DOHH2 (cell line): ENCODE data around the gene B4GALT2.

ENCODE experiments used
- H3F3A ChIP-seq: fragments of 200-600 bp; sonication (generic), shearing (Covaris generic); 2 replicates; pipeline ENCODE4 v1.6.0; 2016; ENCODE audit warnings: antibody characterized with exemption, mild to moderate bottlenecking; ENCODE audit not compliant: control insufficient read depth, insufficient read depth
- H3K27ac ChIP-seq: fragments of 200-600 bp; sonication (generic); 2 replicates; pipeline ENCODE4 v1.5.1; 2014; ENCODE audit warnings: low read depth, mild to moderate bottlenecking, low read length, moderate library complexity
- H3K27me3 ChIP-seq: fragments of 200-600 bp; sonication (generic); 2 replicates; pipeline ENCODE4 v1.6.1; 2014; ENCODE audit warnings: mild to moderate bottlenecking, low read length, mixed read lengths; ENCODE audit not compliant: control insufficient read depth
- H3K36me3 ChIP-seq: fragments of 200-600 bp; sonication (generic); 2 replicates; pipeline ENCODE4 v1.6.1; 2014; ENCODE audit warnings: mild to moderate bottlenecking, low read length, moderate library complexity, mixed read lengths; ENCODE audit not compliant: control insufficient read depth
- H3K4me1 ChIP-seq: fragments of 200-600 bp; sonication (generic); 2 replicates; pipeline ENCODE4 v1.6.1; 2014; ENCODE audit warnings: mild to moderate bottlenecking, low read length, mixed read lengths; ENCODE audit not compliant: control insufficient read depth
- H3K4me2 ChIP-seq: fragments of 200-600 bp; sonication (generic); 2 replicates; pipeline ENCODE4 v1.6.0; 2014; ENCODE audit warnings: mild to moderate bottlenecking, low read length, moderate library complexity
- H3K4me3 ChIP-seq: fragments of 200-600 bp; sonication (generic); 2 replicates; pipeline ENCODE4 v1.5.1; 2014; ENCODE audit warnings: mild to moderate bottlenecking, low read length, mixed read lengths
- H3K79me2 ChIP-seq: fragments of 200-600 bp; sonication (generic); 2 replicates; pipeline ENCODE4 v1.6.1; 2014; ENCODE audit warnings: mild to moderate bottlenecking, low read length, mixed read lengths; ENCODE audit not compliant: control insufficient read depth
- H3K9me2 ChIP-seq: fragments of 200-600 bp; sonication (generic); replicated peaks from 2 replicates; pipeline ENCODE4 v1.6.1; 2014; ENCODE audit warnings: mild to moderate bottlenecking, low read length, mixed read lengths; ENCODE audit not compliant: control insufficient read depth
- H3K9me3 ChIP-seq: fragments of 200-600 bp; sonication (generic); 2 replicates; pipeline ENCODE4 v1.6.1; 2014; ENCODE audit warnings: antibody characterized with exemption, low read length, mixed read lengths; ENCODE audit not compliant: control insufficient read depth, insufficient read depth
- H4K20me1 ChIP-seq: fragments of 200-600 bp; sonication (generic); 2 replicates; pipeline ENCODE4 v1.6.0; 2014; ENCODE audit warnings: low read depth, mild to moderate bottlenecking, antibody characterized with exemption, low read length, moderate library complexity; ENCODE audit not compliant: control insufficient read depth, insufficient read depth
- CTCF ChIP-seq: fragments of 200-600 bp; sonication (generic); IDR thresholded peaks from one replicate; pipeline ENCODE4 v1.5.1; 2014; ENCODE audit warnings: antibody characterized with exemption, mild to moderate bottlenecking, low read depth, low read length; ENCODE audit not compliant: poor library complexity, severe bottlenecking
- EZH2phosphoT487 ChIP-seq: fragments of 200-600 bp; sonication (generic); IDR thresholded peaks from 2 replicates; pipeline ENCODE4 v1.6.1; 2017; ENCODE audit warnings: borderline replicate concordance, mild to moderate bottlenecking, antibody characterized with exemption, low read length, moderate library complexity, mixed read lengths

B4GALT2 gene

DNA sequence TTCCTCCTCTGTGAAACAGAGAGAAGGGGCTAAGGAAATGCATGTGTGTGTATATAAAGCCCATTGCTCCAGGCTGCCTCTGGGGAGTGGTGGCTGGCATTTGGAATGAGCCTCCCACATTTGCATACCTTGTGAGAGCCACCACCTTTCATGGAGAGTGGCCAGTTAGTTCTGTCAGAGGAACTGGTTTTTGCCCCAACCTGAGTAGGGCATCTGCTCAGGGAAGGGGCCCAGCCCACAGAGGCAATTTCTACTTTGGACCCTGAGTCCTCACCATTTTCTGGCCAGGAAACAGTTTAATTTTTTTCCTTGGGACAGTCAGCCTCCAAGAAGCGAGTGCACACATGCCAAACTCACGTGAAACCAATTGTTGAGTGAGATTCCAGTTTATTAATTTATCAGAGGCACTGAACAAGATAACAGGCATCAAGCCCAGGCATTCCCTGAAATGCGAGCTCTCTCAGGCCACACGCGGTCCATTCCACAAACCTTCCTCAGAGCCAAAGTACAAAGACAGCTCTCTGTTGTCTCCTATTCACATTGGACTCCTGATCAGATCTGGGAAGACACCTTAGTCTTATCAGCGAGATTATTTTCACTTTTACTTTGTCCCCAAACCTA is 53.3 kb downstream of the B4GALT2 start:
- H3K4me3 ChIP-seq, result no peak overlapping the region

GRCh38 chr1:44033041-44033575 is 54.1 kb downstream of the B4GALT2 start:
- peaks cover 23% of the 10 kb centered on the region for H3K4me1 ChIP-seq
- no peaks in the 10 kb centered on the region for H3K9me2 ChIP-seq
- TF ChIP-seq EZH2phosphoT487 (no peak), CTCF (no peak)
- H3K4me2 ChIP-seq, result no peak overlapping the region
- H4K20me1 ChIP-seq, result no peaks in the 10 kb centered on the region
- H3K27ac ChIP-seq, result no peak overlapping the region
- H3K9me3 ChIP-seq, result no peaks in the 10 kb centered on the region
- no peaks in the 10 kb centered on the region for H3K36me3 ChIP-seq
- H3K27me3 ChIP-seq, result peaks cover 17% of the 10 kb centered on the region
- H3K4me3 ChIP-seq, result no peak overlapping the region
- no peaks in the 10 kb centered on the region; the same call in 1 of the 2 replicates for H3F3A ChIP-seq
- H3K79me2 ChIP-seq, result no peaks in the 10 kb centered on the region

More for the DNA sequence above, 53.3 kb downstream of the B4GALT2 start:
- peaks cover 23% of the 10 kb centered on the region for H3K4me1 ChIP-seq
- H3K27me3 ChIP-seq, result peaks cover 17% of the 10 kb centered on the region
- H4K20me1 ChIP-seq, result no peaks in the 10 kb centered on the region
- H3K9me3 ChIP-seq, result no peaks in the 10 kb centered on the region
- no peak overlapping the region for H3K27ac ChIP-seq
- no peaks in the 10 kb centered on the region; the same call in 1 of the 2 replicates for H3F3A ChIP-seq
- H3K4me2 ChIP-seq, result no peak overlapping the region
- H3K36me3 ChIP-seq, result no peaks in the 10 kb centered on the region
- no peaks in the 10 kb centered on the region for H3K9me2 ChIP-seq
- no peaks in the 10 kb centered on the region for H3K79me2 ChIP-seq
- TF ChIP-seq EZH2phosphoT487 (no peak), CTCF (no peak)

GRCh38 chr1:44033756-44034155 is 54.7 kb downstream of the B4GALT2 start:
- no peak for TF ChIP-seq EZH2phosphoT487
- TF ChIP-seq CTCF, result no peak
- H3K36me3 ChIP-seq, result no peaks in the 10 kb centered on the region
- H3K9me3 ChIP-seq, result no peaks in the 10 kb centered on the region
- H3K27ac ChIP-seq, result no peak overlapping the region
- no peaks in the 10 kb centered on the region for H3K9me2 ChIP-seq
- no peak overlapping the region for H3K4me3 ChIP-seq
- H4K20me1 ChIP-seq, result no peaks in the 10 kb centered on the region
- H3K79me2 ChIP-seq, result no peaks in the 10 kb centered on the region
- peaks cover 23% of the 10 kb centered on the region for H3K4me1 ChIP-seq
- no peaks in the 10 kb centered on the region; the same call in 1 of the 2 replicates for H3F3A ChIP-seq
- peaks cover 17% of the 10 kb centered on the region for H3K27me3 ChIP-seq
- H3K4me2 ChIP-seq, result no peak overlapping the region
